GM12865 (cell line): ENCODE measurements around the gene STX2.
"Not testable (repeated sequence)": the region's sequence is repeated elsewhere in the genome, so short reads cannot be mapped to it uniquely, and the experiment has no call there.

Experiments
- DNase-seq: peaks from one replicate; pipeline ENCODE4 v3.0.0; 2010; ENCODE audit warnings: low read depth
- H3K4me3 ChIP-seq: 2 replicates; pipeline ENCODE4 v1.5.1; 2011; ENCODE audit warnings: mild to moderate bottlenecking, low read depth, low read length, control low read depth
- TF ChIP-seq, protein P1 (sequence below): IDR thresholded peaks from 2 replicates; pipeline ENCODE4 v1.5.1; 2011; ENCODE audit warnings: low read length, control low read depth, low read depth, inconsistent platforms; ENCODE audit not compliant: insufficient read depth; ENCODE audit errors: missing control alignments

The STX2 gene

DNA sequence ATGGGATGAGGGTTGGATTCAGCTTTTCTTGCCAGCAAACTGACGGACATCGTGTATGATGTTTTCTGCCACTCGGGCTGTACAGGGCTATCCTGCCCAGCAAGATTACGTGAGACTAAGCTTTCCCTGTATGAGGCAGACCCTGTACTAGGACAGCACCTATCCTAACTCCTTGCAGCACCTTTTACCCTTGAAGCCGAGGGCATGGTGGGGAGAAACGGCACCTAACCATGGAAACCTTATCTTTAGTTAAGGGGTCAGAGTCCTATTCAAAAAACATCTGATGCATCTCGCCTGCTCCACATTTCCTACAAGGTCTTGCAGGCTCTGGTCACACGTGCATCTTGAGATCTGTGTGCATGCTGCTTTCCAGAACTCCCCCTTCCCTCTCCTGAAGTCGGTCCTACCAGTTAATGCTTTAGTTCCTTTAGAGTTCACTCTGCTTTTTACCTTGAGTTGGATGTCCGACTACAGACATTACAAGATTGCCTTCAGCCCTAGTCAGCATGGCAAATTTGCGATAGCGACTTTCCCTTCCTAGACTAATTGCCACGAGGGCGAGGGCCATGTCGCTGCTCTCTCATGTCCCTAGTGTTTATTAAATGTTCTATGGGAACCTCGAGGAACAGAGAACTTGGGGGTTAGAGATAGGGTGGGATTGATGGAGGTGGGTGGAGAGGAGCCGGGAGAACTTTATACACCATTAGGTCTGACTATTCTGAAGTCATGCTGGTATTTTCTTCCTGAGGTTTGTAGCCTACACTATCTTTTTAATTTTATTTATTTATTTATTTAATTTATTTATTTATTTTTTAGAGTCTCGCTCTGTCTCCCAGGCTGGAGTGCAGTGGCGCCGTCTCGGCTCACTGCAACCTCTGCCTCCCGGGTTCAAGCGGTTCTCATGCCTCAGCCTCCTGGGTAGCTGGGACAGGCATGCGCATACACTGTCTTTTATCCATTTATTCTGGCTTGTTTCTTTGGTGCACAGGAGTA, 39.4 kb upstream of the STX2 start:
- no peak overlapping the region for H3K4me3 ChIP-seq
- DNase-seq, result peak; percentile 38
- TF ChIP-seq, protein P1, sequence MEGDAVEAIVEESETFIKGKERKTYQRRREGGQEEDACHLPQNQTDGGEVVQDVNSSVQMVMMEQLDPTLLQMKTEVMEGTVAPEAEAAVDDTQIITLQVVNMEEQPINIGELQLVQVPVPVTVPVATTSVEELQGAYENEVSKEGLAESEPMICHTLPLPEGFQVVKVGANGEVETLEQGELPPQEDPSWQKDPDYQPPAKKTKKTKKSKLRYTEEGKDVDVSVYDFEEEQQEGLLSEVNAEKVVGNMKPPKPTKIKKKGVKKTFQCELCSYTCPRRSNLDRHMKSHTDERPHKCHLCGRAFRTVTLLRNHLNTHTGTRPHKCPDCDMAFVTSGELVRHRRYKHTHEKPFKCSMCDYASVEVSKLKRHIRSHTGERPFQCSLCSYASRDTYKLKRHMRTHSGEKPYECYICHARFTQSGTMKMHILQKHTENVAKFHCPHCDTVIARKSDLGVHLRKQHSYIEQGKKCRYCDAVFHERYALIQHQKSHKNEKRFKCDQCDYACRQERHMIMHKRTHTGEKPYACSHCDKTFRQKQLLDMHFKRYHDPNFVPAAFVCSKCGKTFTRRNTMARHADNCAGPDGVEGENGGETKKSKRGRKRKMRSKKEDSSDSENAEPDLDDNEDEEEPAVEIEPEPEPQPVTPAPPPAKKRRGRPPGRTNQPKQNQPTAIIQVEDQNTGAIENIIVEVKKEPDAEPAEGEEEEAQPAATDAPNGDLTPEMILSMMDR, result no peak

DNA sequence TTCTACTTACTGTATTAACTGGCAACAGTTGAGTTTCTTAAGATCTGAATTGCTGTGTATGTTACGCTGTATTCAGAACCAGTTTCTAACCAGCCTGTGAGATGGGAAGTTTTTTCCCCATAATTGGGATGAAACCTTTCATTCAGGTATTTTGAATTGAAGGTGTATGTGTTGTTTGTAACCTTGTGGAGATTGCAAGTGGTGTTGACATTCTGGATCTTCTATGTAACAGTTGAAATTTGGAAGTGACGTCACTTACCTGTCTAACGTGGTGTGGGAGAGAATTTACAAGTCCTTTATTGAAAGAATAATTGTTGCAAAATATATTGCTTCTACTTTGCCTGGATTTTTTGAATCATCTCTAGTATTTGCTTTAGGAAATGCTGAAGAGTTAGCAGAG, 38.3 kb upstream of the STX2 start:
- no peak overlapping the region for H3K4me3 ChIP-seq
- TF ChIP-seq, protein P1, result no peak
- no peak for DNase-seq

DNA sequence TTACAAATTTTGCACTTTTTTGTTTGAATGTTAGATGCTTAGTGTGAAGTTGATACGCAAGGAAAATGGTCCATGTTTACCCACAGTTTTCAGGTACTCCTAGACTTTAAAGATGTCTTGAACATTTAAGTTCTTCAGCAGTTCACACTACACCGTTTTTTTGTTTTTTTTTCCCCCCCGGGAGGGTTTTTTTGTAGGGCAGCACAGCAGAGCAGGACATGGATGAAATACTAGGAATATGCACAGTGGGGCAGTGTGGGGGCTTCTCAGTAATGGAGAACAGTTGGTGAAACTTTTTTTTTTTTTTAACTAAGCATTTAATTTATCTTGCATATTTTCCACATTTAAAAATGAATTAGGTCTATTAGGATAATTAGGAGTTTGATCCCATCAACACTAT, 37.7 kb upstream of the STX2 start:
- no peak overlapping the region for H3K4me3 ChIP-seq
- no peak for DNase-seq
- TF ChIP-seq, protein P1, result no peak

DNA sequence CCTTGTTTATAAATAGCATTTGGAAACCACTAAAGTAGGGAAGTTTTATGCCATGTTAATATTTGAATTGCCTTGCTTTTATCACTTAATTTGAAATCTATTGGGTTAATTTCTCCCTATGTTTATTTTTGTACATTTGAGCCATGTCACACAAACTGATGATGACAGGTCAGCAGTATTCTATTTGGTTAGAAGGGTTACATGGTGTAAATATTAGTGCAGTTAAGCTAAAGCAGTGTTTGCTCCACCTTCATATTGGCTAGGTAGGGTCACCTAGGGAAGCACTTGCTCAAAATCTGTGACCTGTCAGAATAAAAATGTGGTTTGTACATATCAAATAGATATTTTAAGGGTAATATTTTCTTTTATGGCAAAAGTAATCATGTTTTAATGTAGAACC, 37.2 kb upstream of the STX2 start:
- no peak for DNase-seq
- no peak overlapping the region for H3K4me3 ChIP-seq
- TF ChIP-seq, protein P1, result no peak

DNA sequence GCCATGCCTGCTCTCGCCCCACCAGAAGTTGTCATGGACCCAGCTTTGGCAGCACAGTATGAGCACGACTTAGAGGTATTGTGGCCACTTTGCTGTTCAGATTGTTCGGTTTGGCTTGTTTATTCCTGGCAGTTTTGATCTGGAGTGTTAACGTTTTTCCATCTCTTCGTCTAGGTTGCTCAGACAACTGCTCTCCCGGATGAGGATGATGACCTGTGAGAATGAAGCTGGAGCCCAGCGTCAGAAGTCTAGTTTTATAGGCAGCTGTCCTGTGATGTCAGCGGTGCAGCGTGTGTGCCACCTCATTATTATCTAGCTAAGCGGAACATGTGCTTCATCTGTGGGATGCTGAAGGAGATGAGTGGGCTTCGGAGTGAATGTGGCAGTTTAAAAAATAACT, 36.7 kb upstream of the STX2 start:
- not testable (repeated sequence) for DNase-seq, H3K4me3 ChIP-seq

DNA sequence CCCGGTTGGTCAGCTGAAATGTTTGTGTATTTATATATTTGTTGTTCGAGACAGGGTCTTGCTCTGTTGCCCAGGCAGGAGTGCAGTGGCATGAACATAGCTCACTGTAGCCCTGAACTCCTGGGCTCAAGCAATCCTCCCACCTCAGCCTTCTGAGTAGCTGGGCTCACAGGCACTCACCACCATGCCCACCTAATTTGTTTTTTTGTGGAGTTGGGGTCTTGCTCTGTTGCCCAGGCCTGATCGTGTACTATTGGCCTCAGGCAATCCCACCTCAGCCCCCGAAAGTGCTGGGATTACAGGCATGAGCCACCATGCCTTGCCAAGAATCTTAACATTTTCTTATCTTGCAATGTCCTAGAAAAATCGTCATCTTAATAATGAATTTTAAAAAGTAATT, 36.1 kb upstream of the STX2 start:
- TF ChIP-seq, protein P1, result no peak
- no peak for DNase-seq
- H3K4me3 ChIP-seq, result no peak overlapping the region

DNA sequence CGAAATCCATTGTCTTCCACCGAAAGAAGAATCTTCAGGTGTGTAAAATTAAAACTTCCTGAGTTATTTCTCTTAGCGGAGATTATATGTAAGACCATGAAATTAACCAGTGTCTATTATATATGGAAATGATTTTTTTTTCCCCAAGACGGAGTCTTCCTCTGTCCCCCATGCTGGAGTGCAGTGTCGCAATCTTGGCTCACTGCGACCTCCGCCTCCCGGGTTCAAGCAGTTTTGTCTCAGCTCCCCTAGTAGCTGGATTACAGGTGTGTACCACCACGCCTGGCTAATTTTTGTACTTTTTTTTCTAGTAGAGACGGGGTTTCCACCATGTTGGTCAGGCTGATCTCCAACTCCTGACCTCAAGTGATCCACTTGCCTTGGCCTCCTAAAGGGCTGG, 35.6 kb upstream of the STX2 start:
- TF ChIP-seq, protein P1, result no peak
- peak overlapping the region; percentile 96 for H3K4me3 ChIP-seq
- no peak for DNase-seq
